ENCODE data around the gene MYMX.

DNA sequence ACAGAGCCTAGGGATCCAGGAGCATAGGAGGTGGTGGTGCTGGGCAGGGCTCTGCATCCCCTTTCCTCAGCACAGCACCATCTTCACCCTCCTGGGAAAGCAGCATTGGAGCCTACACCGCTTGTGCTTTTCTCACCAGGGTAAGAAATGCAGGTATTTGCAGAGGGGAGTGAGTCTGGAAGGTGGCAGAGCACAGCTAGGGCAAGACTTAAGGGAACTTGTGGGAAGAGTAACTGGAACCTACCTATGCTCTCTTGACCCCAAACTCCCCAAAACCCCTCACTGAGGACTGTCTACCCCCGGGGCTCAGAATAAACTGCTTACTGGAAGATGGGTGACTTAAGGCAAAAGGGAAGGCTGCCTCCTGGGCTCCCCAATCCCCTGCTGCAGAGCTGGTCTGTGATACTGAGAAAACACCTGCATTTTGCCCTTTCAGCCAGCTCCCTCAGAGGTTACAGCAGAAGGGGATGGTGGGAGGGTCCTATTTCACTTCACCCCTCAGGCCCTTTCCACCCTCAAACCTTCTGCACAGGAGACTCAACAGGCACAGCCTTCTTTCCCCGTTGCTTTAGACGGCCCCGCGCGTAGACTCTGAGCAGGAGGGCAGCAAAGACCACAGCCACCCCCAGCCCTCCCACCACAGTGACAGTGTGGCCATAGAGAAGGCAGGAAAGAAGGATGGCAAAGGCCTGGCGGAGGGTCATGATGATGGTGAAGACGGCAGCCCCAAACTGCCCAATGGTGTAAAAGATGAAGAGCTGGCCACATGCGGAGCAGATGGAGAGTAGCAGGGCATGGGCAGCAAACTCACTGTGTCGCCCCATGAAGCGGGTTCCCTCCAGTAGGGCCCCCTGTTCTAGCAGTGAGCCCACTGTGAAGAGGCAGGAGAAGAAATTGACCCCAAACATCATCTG, 37.7 kb downstream of the MYMX start:
- TF ChIP-seq, protein P1, sequence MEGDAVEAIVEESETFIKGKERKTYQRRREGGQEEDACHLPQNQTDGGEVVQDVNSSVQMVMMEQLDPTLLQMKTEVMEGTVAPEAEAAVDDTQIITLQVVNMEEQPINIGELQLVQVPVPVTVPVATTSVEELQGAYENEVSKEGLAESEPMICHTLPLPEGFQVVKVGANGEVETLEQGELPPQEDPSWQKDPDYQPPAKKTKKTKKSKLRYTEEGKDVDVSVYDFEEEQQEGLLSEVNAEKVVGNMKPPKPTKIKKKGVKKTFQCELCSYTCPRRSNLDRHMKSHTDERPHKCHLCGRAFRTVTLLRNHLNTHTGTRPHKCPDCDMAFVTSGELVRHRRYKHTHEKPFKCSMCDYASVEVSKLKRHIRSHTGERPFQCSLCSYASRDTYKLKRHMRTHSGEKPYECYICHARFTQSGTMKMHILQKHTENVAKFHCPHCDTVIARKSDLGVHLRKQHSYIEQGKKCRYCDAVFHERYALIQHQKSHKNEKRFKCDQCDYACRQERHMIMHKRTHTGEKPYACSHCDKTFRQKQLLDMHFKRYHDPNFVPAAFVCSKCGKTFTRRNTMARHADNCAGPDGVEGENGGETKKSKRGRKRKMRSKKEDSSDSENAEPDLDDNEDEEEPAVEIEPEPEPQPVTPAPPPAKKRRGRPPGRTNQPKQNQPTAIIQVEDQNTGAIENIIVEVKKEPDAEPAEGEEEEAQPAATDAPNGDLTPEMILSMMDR (IDR thresholded peaks at IDR 0.05): no peak
- TF ChIP-seq POLR2A (IDR thresholded peaks at IDR 0.05) (no peak), POLR2AphosphoS5 (IDR thresholded peaks at IDR 0.05) (no peak)
